Motor neuron (in vitro differentiated cells): ENCODE data around the gene NSL1. TPM values are rescaled to one million over a fixed set of nuclear protein-coding genes. Genes with fewer than 3 reads are reported as not detected.

Source experiments
- ATAC-seq, 8 experiments: fragments of 200-7000 bp; cut with Tn5 transposase; replicated peaks in 6 of 8; 2 replicates each; pipeline ENCODE4 v1.8.0; 2021; ENCODE audit warnings: mild to moderate bottlenecking in 8 of 8, moderate library complexity in 8 of 8
- H3K27ac ChIP-seq, 2 donors: fragments of 250-450 bp; sonication (Bioruptor Pico); 2 replicates each; pipeline ENCODE4 v1.9.0; 2021; ENCODE audit warnings: antibody characterized with exemption in 2 of 2, mild to moderate bottlenecking in 2 of 2, moderate library complexity in 1 of 2
- H3K4me1 ChIP-seq, 2 donors: fragments of 250-450 bp; sonication (Bioruptor Pico); replicated peaks in 1 of 2; 2 replicates each; pipeline ENCODE4 v1.6.1; 2021; ENCODE audit warnings: antibody characterized with exemption in 2 of 2, mild to moderate bottlenecking in 2 of 2, moderate library complexity in 1 of 2
- H3K4me3 ChIP-seq, 5 donors: fragments of 250-450 bp; sonication (Bioruptor Pico); 2 replicates each; pipeline ENCODE4 v1.9.0; 2021; ENCODE audit warnings: antibody characterized with exemption in 5 of 5, mild to moderate bottlenecking in 5 of 5, moderate library complexity in 4 of 5
- WGBS, 10 experiments: fragments of 450-650 bp; shearing (Covaris generic); methylation state at CpG; one replicate each; pipeline ENCODE4 v1.0.0; 2022; 5-methylcytosine and 5-hydroxymethylcytosine counted together
- in situ Hi-C, 9 experiments: fragments of 400-800 bp; cut with MboI; loops; one replicate each; pipeline ENCODE4 v1.15.0; 2021; ENCODE audit warnings: low sequenced_read_pairs in 9 of 9, low pct_unique_long_range_greater_than_20kb in 2 of 9; ENCODE audit not compliant: unreplicated experiment in 9 of 9
- total RNA-seq, 8 experiments: library from RNA; unstranded; fragments of 300-600 nt; gene quantifications; 2 replicates each; pipeline versions ENCODE4 v1.2.3 to v1.2.4, GENCODE V29; 2022

NSL1 gene
- total RNA-seq, 8 experiments from 2014 or later: 13.7 to 47.6 (median 35.1) TPM

DNA sequence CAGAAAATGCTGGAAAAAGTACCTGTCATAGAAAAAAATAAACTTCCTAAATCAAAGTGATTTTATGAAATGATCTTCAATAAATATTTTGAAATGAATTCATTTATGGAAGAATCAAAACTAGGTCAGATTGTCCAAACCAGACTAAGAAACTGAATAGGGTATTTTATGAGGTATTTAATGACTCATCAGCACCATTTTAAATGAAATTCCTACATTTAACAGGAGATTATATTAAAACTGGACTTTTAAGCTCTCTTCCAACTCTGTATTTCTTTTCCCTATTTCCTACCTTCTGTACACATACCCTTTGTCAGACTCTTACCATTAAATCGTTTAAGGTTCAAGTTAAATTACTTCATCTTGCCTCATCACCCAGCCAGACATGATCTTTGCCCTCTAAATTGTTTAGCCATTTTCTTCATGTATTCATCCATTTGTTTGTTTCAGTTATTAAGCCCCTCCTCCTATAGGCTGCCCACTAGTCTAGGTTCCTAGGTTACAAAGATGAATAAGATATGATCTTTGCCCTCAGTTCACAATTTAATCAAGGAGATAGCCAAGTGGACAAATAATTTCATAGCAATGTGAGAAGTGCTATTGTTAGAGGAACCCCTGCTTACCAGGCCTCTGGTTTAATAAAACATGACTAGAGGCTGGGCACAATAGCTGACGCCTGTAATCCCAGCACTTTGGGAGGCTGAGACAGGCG is 25.1 kb upstream of the NSL1 start:
- WGBS, 10 experiments: 33 to 96% (median 55%) methylated on average over 1 to 3 of the region's 3 CpGs; no CpG with 5 or more reads in 2 of the 10 experiments
- in situ Hi-C loops: loop anchor here in 1 of 9 experiments (25.0 kb wide), 1 partner anchor 171 kb away; no protein-coding TSS in a partner anchor
- ATAC-seq: peak in 2 of 8 experiments; percentile 18 to 49
- H3K4me3 ChIP-seq: no peak overlapping the region
- peaks cover 5% of the 10 kb centered on the region in 2 donors for H3K4me1 ChIP-seq
- no peak overlapping the region for H3K27ac ChIP-seq

DNA sequence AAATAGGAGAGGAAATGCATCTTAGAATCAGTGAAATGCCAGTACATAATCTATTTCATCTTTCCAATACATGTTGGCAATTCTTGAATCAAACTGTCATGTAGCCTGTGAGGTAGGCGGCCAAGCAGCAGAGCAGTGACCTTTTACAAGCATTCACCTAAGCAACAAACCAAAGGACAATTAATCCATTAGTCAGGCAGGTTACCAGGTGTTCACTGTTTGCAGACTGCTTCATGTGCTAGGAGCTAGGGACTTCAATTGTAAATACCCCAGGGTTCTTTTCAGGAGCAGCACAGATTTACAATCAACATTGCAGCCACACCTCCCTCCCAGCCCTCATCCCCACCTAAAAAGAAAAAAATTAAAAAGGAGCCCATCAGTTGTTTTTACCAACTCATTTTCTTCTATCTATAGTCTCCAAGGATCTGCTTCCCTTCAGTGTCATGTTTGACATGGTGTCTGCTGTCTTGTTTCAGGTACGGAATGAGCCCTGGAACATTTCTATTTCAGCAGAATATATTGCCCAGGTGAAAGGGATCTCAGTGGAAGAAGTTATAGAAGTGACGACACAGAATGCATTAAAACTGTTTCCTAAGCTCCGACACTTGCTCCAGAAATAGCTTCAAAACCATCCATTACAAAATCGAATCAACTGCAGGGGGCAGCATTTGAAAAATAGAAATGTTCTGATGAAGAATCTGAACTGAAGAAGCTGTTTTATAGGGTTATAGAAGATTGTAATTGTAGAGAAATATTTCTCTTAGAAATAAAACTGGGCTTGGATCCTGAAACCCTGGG is 23.2 kb upstream of the NSL1 start:
- Histone ChIP-seq H3K4me1 (peaks cover 5% of the 10 kb centered on the region in 2 donors), H3K4me3 (no peak overlapping the region), H3K27ac (no peak overlapping the region)
- ATAC-seq: no peak
- in situ Hi-C loops: loop anchor here in 1 of 9 experiments (25.0 kb wide), 1 partner anchor 173 kb away; no protein-coding TSS in a partner anchor
- 20 to 100% (median 77%) methylated on average over 1 to 5 of the region's 5 CpGs for WGBS, 10 experiments

DNA sequence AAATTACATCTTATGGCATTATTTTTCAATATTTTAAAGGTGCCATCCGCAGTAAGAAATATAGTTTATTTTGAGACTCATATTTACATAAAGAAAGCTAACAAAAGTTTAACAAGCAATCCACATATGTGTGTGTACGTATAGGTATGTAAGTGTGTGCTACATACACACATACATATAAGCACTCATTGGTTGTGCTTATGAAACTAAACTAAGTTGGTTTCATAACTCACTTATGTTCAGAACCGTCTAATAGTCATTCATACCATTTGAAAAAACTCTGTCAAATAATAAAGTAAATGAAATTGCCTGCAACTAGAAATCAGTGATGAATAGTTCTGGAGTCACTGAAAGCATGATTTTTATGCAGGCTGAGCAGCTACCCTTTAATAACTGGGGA is 14.2 kb upstream of the NSL1 start:
- 60 to 100% (median 92%) methylated on average over 2 to 3 of the region's 3 CpGs; no CpG with 5 or more reads in 2 of the 10 experiments for WGBS, 10 experiments
- in situ Hi-C loops: loop anchor here in 1 of 9 experiments (25.0 kb wide), 1 partner anchor 182 kb away; no protein-coding TSS in a partner anchor
- H3K4me1 ChIP-seq: no peaks in the 10 kb centered on the region
- no peak overlapping the region for H3K27ac ChIP-seq
- H3K4me3 ChIP-seq: no peak overlapping the region
- ATAC-seq: no peak

DNA sequence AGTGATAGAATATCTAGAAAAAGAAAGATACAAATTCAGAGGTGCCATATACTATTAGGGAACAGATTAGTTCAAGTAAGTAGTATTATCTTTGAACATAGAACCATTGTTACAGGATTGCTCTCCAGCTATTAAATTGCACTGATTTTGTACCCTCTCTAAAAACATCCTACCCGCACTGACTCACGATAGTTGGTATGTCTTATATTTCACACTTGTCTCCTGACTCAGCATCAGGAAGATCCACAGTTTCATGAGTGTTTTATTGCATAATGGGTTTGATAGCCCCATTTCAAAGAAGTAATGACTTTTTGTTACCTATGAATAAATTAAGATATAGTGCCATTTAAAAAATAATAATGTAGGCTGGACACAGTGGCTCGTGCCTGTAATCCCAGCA is 6.1 kb upstream of the NSL1 start:
- in situ Hi-C loops: loop anchor here in 2 of 9 experiments (25.0 kb wide), 1 partner anchor 310 kb away; no protein-coding TSS in a partner anchor
- 50 to 100% (median 94%) methylated on average over 1 to 3 of the region's 3 CpGs; no CpG with 5 or more reads in 3 of the 10 experiments for WGBS, 10 experiments
- Histone ChIP-seq H3K4me1 (peaks cover 6% of the 10 kb centered on the region in 2 donors), H3K4me3 (no peak overlapping the region), H3K27ac (no peak overlapping the region)
- ATAC-seq: no peak

DNA sequence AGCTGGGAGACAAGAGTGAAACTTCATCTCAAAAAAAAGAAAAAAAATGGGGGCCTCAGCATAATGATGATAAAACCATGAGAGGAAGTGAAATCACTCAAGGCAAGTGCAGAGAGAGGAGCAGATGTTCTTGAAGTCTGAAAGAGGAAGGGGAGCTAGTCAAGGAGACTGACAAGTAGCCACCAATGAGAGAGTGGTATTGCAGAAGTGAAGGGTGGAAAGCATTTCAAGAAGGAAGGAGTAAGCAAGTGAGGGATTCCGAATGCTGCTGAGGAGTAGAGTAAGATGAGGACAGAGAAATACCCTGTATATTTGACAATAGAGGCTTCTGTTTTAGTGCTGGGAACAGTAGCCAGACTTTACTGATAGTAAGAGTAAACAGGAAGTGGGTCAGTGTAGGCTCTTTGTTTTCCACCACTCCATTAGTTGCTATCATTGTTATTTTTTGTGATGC is 3.0 kb upstream of the NSL1 start:
- Histone ChIP-seq H3K4me1 (peaks cover 19% of the 10 kb centered on the region in 2 donors), H3K27ac (no peak overlapping the region), H3K4me3 (no peak overlapping the region)
- WGBS, 10 experiments: 77 to 100% (median 100%) methylated on average over 1 of the region's 1 CpG
- no peak for ATAC-seq
- in situ Hi-C loops: loop anchor here in 2 of 9 experiments (25.0 kb wide), 1 partner anchor 307 kb away; no protein-coding TSS in a partner anchor

DNA sequence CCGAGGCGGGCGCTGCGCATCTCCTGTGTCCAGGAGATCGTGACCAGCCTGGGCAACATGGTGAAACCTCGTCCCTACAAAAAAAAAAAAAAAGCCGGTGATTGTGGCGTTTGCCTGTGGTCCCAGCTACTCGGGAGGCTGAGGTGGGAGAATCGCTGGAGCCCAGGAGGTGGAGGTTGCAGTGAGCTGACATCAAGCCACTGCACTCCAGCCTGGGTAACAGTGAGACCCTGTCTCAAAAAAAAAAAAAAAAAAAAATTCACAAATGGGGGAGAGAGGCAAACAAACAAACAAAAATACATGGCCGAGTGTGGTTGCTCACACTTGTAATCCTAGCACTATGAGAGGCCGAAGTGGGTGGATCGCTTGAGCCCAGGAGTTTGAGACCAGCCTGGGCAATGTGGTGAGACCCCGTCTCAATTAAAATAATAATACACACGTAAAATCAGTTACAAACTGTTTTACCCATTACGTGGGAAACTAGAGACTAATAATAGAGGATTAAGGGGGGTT is 875 bp upstream of the NSL1 start:
- peak overlapping the region; percentile 88 to 93 for H3K27ac ChIP-seq

DNA sequence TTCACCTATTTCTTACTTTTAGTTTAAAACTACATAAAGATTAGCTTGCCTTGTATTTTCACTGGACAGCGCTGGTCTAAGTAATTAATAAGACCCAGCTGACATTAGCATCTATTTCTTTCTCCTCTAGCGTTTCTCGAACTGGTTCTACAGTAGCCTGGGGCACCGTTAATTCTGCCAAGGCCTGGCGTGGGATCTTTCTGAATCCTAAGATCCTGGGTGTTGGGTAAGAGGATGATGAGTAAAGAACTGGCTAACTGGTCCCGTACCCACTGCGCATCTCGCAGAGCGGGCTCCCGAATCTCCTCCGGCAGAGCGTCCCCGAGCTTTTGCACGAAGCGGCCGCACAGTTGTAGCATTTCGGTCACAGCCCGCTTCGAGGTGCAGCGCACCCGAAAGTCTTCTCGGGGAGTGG is 309 bp downstream of the NSL1 start:
- Histone ChIP-seq H3K4me1 (peaks cover 22% of the 10 kb centered on the region in 2 donors), H3K4me3 (peak overlapping the region; percentile 70 to 89 (median 84)), H3K27ac (peak overlapping the region; percentile 43 to 93)
- in situ Hi-C loops: loop anchor here in 2 of 9 experiments (25.0 kb wide), 1 partner anchor 304 kb away; no protein-coding TSS in a partner anchor
- ATAC-seq: peak; percentile 55 to 84 (median 67)
- WGBS, 10 experiments: 0 to 1% (median 0%) methylated on average over 1 to 14 of the region's 22 CpGs; no CpG with 5 or more reads in 1 of the 10 experiments

More for the DNA sequence above, 875 bp upstream of the NSL1 start:
- Histone ChIP-seq H3K4me1 (peaks cover 22% of the 10 kb centered on the region in 2 donors), H3K4me3 (peak overlapping the region; percentile 70 to 89 (median 84))
- in situ Hi-C loops: loop anchor here in 2 of 9 experiments (25.0 kb wide), 1 partner anchor 305 kb away; no protein-coding TSS in a partner anchor
- ATAC-seq: no peak
- WGBS, 10 experiments: 0 to 80% (median 21%) methylated on average over 1 to 11 of the region's 16 CpGs

DNA sequence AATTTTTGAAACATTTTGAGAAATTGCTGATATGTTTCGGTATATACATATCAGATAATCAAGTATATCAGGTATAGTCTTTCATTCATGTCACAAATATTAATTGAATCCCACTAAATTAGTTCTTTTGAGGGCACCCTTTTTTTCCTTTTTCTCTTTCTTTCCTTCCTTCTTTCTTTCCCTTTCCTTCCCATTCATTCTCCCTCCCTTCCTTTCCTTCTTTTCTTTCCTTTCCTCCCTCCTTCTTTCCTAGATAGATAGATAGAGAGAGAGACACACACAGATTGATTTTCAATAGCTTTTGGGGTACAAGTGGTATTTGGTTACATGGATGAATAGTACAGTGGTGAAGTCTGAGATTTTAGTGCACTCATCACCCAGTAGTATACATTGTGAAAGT is 5.7 kb downstream of the NSL1 start:
- no peak overlapping the region for H3K27ac ChIP-seq
- ATAC-seq: no peak
- no peak overlapping the region for H3K4me3 ChIP-seq
- in situ Hi-C loops: loop anchor here in 2 of 9 experiments (25.0 kb wide), 1 partner anchor 299 kb away; no protein-coding TSS in a partner anchor
- peaks cover 15% of the 10 kb centered on the region in 2 donors for H3K4me1 ChIP-seq
- 87 to 100% (median 94%) methylated on average over 1 of the region's 1 CpG; no CpG with 5 or more reads in 1 of the 10 experiments for WGBS, 10 experiments

DNA sequence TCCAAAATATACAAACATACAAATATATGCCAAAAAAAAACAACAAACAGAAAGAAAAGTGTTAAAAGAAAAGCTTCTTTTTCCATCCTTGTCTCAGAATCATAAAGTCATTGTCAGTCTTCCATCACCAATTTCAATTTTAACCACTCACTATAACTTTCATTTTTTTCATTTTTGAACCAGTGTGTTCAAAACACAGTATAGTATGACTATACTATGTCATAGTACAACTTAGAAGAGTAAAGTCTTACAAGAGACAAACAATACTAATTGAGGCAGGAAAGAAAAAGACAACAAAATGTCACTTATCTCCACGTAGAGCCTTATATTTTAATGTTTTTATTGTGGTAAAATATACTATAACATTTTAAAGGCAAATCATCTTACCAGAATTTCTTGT is 7.6 kb downstream of the NSL1 start:
- no peak overlapping the region for H3K27ac ChIP-seq
- ATAC-seq: no peak
- in situ Hi-C loops: loop anchor here in 2 of 9 experiments (25.0 kb wide), 1 partner anchor 297 kb away; no protein-coding TSS in a partner anchor
- WGBS, 10 experiments: 58 to 100% (median 90%) methylated on average over 1 of the region's 1 CpG; no CpG with 5 or more reads in 1 of the 10 experiments
- peaks cover 0 to under 1% of the 10 kb centered on the region in 2 donors for H3K4me1 ChIP-seq
- H3K4me3 ChIP-seq: no peak overlapping the region

DNA sequence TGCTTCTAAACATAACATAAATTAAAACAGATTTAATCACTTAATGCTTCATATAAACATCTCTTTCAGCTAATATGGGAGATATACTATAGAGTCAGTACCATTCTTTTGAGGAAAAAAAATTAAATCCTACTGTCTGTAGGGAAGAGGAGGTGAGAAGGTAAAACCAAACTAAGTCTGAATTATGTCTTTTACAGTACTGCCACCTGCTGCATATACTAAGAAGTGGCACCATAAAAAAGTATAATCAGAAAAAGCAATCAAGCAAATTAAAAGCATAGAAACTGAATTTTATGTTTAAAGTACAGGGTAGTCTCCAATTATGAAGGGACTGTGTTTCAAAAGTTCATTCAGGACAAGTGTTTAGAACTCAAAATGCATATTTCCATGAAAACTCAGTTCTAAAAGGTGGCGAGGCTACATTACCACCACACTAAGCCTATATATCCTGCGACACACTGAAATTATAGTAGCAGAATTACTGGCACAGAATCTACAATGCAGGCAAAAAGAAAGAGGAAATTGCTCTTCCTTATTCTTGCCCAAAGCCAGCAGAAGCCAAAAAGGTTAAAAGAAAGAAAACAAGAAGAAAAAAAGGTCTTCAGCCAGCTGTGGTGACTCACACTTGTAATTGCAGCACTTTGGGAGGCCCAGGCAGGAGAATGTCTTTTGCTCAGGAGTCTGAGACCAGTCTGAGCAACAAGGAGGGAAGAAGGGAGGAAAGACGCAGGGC is 9.0 kb downstream of the NSL1 start:
- WGBS, 10 experiments: 83 to 100% (median 90%) methylated on average over 1 to 3 of the region's 3 CpGs; no CpG with 5 or more reads in 1 of the 10 experiments
- no peak overlapping the region for H3K27ac ChIP-seq
- no peaks in the 10 kb centered on the region for H3K4me1 ChIP-seq
- H3K4me3 ChIP-seq: no peak overlapping the region
- in situ Hi-C loops: loop anchor here in 2 of 9 experiments (25.0 kb wide), 1 partner anchor 295 kb away; no protein-coding TSS in a partner anchor
- ATAC-seq: peak in 5 of 8 experiments; percentile 26 to 70 (median 66)

DNA sequence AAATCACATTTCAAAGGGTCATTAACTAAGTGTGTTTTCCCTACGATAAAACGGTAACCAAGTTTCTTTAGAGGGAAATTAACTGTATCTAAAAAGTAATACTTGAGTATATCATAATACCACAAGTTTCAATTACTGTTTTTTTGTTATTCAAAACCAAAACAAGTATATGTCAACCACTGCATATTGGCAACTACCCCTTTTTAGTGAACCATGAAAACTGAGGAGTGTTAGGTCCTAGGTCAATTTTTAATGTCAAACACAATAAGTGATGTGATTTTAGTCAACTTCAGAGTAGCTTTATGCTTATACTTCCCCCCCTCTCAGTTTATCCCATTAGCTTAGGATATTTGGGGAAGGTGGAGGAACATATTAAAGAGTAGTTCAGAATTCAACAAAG is 10.4 kb downstream of the NSL1 start:
- WGBS, 10 experiments: 90 to 100% (median 99%) methylated on average over 2 of the region's 2 CpGs; no CpG with 5 or more reads in 2 of the 10 experiments
- no peak for ATAC-seq
- H3K27ac ChIP-seq: no peak overlapping the region
- in situ Hi-C loops: loop anchor here in 2 of 9 experiments (25.0 kb wide), 1 partner anchor 294 kb away; no protein-coding TSS in a partner anchor
- H3K4me1 ChIP-seq: no peaks in the 10 kb centered on the region
- no peak overlapping the region for H3K4me3 ChIP-seq

DNA sequence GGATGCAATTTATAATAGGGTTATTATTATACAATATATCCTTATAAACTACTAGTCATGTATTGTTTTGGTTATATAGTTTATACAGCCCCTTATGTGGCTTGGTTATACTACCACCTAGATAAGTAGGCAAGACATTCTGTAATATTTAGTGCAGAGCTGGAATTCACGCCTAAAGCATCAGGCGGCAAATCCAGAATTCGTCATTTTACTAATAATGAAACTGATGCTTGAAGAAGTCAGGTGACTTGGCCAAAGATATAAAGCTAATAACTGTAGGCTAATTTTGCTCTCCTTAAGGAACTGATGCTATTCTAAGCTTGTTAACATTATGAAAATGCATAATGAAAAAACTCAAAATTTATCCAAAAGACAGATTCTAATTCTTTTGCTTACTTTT is 10.8 kb downstream of the NSL1 start:
- in situ Hi-C loops: loop anchor here in 2 of 9 experiments (25.0 kb wide), 1 partner anchor 293 kb away; no protein-coding TSS in a partner anchor
- Histone ChIP-seq H3K4me1 (no peaks in the 10 kb centered on the region), H3K27ac (no peak overlapping the region), H3K4me3 (no peak overlapping the region)
- 92 to 100% (median 100%) methylated on average over 1 to 3 of the region's 3 CpGs; no CpG with 5 or more reads in 2 of the 10 experiments for WGBS, 10 experiments
- ATAC-seq: no peak
